ENCODE measurements around the gene ANKRD7.
A peak's percentile ranks its signal among the peaks of the same experiment; 100 is the strongest.

The ANKRD7 gene, protein sequence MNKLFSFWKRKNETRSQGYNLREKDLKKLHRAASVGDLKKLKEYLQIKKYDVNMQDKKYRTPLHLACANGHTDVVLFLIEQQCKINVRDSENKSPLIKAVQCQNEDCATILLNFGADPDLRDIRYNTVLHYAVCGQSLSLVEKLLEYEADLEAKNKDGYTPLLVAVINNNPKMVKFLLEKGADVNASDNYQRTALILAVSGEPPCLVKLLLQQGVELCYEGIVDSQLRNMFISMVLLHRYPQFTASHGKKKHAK

DNA sequence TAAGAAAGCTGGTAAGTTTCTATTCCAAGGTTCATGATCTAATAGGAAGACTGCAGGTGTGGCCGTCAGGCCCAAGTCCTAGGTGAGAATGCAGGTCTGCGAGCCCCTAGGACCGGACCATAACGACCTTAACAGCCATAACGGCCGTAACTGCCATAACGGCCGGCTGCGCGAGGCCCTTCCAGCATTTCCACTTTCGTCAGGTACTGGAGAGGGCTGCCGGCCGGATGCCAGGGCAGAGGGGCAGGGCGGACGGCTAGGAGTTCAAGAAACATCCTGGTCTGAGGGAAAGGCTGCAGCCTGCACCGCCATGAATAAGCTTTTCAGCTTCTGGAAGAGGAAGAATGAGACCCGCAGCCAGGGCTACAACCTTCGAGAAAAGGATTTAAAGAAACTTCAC lies at the start of gene ANKRD7:
ANKRD7 (plus strand) TSS at position 184 of the 400 bp plus-strand sequence; CDS start at position 311, 127 bp downstream.
- no peak for DNase-seq (ENCODE audit: low read depth, low spot score)

DNA sequence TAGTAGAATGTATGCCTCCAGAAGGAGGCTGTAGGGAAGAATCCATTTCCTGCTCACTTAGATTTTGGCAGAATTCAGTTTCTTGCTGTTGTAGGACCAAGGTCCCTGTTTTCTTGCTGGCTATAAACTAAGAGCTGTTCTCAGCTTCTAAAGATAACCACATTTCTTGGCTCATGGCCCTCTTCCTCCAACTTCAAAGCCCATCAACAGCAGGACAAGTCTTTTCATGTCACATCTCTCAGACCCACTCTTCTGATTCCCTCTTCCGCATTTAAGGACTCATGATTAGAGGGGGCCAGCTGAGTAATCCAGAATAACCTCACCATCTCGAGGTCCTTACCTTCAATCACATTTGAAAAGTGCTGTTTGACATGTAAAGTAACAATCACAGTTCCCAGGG lies 48.8 kb upstream of the ANKRD7 start:
- DNase-seq (ENCODE audit: low read depth, low spot score): no peak

DNA sequence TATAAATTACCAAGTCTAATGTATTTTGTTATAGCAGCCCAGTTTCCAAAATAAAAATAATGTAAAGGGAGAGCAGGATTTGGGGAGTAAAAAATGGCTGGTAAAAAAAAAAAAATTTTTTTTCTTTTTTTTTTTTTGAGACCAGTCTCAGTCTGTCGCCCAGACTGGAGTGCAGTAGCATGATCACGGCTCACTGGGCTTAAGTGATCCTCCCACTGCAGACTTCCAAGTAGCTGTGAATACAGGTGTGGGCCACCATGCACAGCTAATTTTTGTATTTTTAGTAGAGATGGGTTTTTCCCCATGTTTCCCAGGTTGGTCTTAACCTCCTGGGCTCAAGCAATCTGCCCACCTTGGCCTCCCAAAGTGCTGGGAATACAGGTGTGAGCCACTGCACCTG lies 45.3 kb upstream of the ANKRD7 start:
- DNase-seq (ENCODE audit: low read depth, low spot score): no peak

DNA sequence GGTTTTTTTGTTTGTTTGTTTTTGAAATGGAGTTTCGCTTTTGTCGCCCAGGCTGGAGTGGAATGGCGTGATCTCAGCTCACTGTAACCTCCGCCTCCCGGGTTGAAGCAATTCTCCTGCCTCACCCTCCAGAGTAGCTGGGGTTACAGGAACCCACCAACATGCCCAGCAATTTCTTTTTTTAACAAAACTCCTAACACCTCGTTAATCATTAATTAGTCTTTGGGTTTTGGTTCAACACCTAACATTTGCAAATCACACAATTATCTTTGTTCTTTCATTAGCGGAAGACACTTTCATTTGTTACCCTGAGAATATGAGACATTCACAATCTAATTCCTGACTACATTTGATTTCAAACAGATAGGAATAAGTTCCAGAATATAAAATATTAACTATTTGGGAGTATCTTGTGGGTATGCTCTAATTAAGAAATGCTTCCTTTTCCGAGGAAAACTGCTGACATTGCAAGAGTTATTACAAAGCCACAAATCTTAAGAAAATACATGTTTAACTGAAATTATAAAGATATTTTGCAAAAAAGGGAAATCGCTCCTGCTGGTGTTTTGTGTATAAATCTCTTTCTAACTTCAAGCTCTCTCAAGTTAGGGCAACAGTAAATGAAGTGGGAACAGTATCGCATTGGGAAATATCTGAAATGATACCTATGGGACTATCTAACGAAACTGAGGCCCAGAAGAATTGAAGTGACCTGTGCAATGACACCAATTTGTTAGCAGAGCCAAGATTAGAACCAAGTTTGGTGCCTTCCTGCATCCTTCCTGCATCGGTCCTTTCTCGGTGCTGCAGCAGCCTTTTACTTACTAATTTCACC lies 41.7 kb upstream of the ANKRD7 start:
- DNase-seq (ENCODE audit: low read depth, low spot score): no peak

DNA sequence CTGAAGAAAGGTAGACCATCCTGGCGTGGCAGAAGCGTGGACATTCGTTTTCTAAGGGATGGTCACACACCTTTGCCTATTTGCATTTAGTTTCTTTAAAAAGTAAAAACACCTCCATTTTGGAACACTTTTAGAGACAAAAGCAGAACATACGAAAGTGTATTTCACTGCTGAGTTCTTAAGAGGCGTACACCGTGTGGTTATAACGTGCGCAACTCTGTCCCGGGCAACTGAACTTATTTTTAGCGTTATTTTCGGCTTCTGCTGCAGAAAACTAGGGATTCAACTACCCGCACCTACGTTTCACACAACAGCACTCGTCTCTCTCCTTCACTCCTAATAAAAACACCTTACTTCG lies 41.1 kb upstream of the ANKRD7 start:
- no peak for DNase-seq (ENCODE audit: low read depth, low spot score)

DNA sequence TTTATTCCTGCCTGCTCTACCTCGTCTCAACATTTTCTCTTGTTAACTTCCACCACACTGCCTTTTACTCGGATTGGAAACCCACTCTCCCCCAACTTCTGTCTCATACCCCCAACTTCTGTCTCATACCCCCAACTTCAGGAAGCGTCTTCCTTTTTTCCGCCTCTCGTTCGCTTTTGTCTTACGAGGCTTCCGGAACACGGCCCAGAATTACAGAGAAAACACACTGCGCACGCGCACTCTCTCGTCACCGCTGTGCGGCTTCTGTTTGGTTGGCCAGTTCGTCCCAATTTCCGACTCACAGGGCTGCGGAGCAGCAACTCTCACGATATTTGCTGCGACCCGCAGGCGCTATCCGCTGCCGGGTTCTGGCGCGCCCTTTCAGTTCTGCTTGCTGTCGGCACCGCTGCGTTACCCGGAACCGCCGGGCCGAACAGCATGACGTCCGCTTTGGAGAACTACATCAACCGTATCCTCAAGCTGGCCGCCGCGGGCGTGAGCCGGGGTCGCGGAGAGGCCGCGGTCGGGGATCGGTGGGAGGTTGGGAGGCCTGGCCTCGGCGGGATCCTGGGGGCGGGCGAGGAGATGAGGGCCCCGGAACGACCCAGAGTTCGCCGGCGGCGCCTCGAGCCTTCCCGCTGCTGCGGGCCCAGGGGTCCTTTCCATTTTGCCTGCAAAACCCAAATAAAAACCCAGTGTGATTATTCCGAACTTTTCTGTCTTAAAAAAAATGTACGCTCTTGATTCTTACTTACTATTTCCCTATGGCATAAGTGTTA lies 40.5 kb upstream of the ANKRD7 start, which contains the start of gene LSM8:
LSM8 (plus strand) TSS at position 379 of the 779 bp plus-strand sequence; CDS start at position 439, 60 bp downstream.
- DNase-seq (ENCODE audit: low read depth, low spot score): peak; percentile 99

DNA sequence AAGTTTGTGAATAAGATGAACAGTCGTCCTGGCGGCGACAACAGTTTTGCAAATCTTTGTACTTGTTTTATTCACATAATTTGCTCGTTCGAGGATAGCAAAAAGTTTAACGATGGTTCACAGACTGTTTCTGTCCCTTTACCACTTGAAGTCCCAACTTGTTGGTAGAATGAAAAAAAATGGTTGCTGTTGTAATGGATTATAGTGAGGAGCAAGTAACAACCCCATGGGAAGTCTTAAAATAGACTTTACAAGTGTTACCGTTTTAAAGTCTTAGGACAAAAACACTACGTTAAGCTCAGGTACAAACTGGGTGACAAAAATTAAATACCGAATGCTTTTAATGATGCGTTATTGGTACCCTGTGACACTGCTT lies 40.0 kb upstream of the ANKRD7 start:
- DNase-seq (ENCODE audit: low read depth, low spot score): no peak

DNA sequence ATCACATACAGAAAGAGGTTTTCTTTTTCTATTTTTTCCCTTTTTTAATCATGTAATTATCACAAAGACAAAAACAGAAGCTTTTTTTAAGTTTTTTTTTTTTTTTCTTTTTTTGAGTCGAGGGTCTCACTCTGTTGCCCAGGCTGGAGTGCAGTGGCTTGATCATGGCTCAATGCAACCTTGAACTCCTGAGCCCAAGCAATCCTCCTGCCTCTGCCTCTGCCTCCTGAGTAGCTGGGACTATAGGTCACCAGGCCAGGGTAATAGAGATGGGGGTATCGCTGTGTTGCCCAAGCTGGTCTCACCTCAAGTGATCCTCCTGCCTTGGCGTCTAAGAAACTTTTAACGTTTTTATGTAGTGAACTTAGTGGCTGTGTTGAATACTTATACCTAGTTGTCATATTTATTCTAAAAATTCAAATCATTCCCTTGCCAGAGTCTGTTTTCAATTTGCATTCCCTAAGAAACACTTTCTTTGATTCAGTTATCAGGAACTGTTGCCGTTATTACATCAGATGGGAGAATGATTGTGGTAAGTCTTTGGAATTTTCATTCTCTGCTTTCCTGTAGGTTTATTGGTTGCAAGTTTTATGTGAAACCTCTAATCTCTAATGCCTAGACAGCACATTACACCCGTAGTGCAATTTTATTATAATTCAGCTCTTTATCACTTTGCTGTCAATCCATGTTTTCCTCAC lies 39.2 kb upstream of the ANKRD7 start:
- DNase-seq (ENCODE audit: low read depth, low spot score): peak; percentile 11

DNA sequence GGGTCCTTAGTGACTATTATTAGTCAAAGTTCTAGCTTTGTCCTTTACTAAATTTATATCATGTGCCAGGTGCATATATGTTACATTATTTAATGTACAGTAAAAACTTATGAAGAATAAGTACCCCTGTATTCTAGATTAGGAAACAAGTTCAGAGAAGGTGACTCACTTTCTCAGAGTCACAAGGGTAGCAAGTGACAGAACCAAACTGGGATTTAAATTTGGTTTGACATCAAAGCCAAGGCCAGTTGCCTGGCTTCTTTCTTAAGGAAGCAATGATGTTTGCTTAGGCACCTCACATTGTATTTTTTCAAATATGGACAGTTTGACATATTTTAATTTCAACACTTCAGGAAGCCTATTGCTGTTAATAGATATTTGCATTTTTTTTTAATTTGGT lies 38.0 kb upstream of the ANKRD7 start:
- no peak for DNase-seq (ENCODE audit: low read depth, low spot score)

DNA sequence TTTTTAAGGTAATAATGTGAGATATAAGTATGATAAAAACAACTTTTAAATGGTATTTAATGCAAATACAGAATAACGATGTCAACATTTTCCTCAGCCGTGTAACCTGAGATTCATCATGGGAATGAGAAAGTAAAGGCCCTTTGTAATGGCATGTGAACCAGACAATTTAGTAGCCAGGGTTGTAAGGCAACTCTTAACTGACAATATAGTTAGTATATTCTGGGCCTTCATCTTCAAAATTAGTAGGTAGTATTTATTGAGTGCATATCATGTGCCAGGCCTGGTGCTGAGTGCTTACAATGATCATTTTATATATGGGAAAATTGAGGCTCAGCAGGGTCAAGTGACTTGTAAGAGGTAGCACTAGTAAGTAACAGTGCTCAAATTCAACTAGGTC lies 29.9 kb upstream of the ANKRD7 start:
- DNase-seq (ENCODE audit: low read depth, low spot score): no peak

DNA sequence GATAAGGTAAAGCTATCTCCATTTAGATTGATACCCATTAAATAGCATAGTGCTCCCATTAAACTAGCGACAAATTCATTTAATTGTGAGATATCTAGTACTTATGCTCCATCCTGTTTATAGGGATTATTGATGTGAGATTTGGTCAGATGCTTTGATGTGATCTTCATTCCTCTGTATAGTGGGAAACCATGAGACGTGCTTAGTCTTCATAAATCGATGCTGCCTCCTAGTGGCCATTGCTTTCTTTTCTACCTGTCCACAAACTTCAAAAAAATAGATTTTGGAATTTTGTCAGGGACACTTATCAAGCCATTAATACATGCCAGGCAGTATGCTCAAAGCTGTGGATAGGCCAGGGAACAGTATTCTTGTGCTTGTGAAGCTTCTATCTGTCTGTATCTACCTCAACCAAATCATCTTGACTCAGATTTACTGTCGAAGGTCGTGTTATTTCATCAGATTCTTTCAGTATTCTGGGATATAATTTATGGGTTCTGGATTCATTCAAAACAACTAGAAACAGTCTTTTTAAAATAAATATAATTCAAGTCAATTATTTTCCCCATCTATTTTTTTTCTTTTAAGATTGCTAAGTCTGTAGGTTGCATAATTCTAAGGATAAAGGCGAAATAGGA lies 28.5 kb upstream of the ANKRD7 start:
- DNase-seq (ENCODE audit: low read depth, low spot score): peak; percentile 71

DNA sequence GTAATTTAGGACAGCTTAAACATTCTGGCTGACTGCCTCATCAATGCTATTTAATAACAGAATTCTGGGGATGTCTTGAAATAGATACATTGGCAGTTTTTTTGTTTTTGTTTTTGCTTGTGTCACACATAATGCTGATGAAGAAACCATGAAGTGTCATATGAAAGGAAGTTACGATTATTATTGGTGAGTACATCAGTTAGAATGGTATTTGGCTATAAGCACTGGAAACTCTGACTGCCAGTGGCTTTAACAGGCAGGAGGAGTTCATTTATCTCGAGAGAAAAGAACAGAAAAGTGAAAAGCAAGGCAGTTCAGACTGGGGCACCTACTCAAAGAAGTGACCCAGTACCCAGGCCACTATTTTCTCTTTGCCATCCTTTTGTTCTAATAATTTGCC lies 22.4 kb upstream of the ANKRD7 start:
- DNase-seq (ENCODE audit: low read depth, low spot score): peak; percentile 5

DNA sequence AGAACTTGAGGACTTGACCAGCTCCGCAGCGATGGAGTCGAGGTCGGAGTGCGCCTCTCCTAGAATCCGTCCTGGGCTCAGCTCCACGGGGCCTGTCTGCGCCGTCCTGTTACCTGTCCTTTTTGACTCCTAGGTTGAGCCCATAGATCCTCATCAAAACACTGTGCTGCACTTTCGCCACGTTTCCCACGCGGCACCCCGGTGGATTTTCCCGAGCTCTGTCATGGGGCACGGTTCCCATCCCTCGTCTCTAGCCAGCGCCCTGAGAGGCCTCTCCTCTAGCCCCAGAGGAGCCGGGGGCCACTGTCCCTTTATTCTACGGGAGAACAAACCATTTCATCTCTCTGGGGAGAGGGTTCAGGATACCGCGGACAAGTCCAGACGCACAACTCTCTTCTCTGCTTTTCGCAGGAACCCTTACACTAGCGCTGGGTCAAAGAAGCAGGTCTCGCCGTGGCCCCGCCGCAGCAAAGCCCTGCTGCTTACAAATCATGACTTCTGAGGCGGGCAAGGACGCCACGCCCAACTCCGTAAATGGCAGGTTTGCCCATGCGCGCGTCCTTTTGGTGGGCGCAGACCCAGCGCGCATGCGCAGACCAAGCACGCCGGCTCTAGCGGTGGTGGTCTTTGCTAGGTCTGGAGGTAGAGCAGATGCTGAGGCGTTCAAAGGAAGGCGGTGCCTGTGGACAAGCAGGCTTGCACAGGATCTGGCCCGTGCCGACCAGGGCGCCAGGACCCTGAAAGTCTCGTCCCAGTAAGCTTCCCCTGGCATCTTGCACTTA lies 10.3 kb upstream of the ANKRD7 start:
- DNase-seq (ENCODE audit: low read depth, low spot score): peak; percentile 92

DNA sequence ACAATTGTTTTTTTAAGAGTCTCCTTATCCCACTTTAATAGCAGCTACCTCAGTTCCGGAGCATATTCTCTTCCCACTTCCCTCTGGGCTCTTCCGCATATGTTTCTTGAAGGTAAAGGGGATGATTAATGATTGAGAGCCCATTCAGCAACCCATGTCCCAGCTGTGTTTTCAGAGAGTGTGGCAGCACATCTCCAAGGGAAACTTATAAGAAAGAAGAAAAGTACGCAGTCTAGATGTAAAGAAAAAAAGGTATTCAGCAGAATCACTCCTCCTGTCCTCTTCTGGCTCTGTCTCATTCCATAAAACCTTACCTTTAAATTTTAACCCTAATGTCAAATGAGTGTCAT lies 9.7 kb upstream of the ANKRD7 start:
- DNase-seq (ENCODE audit: low read depth, low spot score): no peak

DNA sequence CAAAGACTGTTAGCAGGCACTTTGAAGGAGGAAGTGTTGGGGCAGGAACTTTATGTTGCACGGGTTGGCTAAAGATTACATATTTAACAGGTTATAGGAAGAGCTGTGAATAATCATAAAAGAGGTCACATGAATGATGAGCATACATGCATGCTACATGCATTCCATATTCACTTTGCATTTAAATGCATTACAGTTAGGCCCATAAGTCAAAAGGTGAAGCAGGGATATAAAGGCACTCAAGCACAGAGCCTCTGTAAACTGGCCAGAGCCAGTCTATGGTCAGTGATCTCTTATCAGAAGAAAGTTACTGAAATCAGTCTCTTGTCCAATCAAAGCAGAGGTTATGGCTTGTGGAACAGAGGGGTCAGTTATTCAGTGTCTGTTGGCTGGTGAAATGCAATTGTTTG lies 7.3 kb upstream of the ANKRD7 start:
- DNase-seq (ENCODE audit: low read depth, low spot score): no peak

DNA sequence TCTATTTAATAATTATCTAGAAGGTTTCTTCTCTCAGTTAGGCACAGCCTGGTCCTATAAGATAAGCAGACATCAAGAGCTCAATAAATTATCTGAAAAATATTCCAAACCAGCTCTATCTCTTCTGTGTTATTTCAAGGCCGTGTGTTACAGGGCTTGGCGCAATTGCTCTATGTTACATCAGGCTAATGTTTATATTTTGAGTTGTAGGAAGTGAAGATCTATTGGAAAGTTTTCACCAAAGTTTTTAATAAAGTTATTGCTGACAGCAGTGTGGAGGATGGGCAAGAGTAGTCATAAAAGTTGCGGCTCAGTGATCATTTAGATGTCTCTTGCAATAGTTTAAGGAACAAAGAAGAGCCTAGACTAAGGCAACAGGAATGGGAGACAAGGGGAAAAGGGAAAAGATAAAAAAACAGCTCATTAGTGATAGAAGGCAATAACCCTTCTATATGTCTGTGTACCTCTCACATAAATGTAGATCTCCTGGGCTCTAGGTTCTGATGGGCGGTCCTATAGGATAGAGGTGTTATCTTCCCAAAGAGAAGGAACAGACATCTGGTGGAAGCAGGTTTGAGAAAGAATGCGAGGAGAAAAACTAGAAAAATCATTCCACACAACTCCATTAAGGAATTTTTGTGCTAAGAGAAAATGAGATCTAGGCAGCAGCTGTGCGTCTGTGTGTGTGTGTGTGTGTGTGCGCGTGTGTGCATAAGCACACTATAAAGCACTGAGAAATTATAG lies 5.9 kb upstream of the ANKRD7 start:
- no peak for DNase-seq (ENCODE audit: low read depth, low spot score)

DNA sequence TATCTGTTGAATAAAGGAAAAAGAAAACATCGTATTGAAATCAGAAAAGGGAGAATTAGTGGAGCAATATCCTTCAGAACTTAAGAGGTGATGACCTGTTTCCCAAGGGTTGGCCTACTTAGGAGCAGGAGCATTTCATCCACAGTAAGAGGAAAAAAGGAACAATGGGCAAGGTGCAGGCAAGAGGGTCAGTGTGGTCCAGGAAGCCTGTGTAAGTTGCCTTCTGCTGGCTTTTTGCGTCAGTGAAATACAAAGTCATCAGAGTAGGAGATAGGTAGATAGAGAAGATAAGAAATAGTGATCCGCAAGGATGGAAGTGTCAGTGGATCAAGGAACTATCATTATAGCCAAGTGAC lies 5.4 kb upstream of the ANKRD7 start:
- no peak for DNase-seq (ENCODE audit: low read depth, low spot score)

DNA sequence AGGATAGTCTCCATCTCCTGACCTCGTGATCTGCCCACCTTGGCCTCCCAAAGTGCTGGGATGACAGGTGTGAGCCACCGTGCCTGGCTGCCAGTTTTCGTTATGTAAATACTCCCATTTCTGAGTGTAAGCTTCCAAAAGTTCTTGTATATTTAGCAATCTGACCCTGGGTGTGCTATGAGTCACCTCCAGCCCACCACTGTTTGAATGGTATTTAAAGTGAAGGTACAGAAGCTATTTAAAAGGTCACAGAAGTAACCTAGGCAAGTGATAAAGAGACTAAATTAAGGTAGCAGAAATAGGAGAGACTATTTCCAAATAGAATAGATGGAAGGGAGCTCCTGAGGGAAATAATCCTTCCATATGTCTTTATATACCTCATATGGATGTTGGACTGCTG lies 3.9 kb upstream of the ANKRD7 start:
- DNase-seq (ENCODE audit: low read depth, low spot score): no peak

DNA sequence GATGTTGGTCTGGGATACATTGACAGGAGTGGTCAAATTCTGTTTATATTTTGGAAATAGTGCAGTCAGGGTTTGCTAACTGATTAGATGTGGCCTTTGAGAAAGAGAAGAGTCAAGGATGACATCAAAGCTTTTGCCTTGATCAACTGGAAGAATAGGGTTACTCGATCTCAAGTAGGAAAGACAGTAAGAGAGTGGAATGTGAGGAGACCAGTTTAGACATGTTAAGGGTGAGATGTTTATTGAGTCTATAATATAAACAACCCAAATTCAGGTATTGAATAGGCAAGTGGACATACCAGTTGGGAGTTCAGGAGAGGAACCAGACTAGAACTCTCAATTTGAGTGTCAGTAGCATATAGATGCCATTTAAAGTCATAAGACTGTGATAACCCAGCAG lies 1.9 kb upstream of the ANKRD7 start:
- no peak for DNase-seq (ENCODE audit: low read depth, low spot score)

DNA sequence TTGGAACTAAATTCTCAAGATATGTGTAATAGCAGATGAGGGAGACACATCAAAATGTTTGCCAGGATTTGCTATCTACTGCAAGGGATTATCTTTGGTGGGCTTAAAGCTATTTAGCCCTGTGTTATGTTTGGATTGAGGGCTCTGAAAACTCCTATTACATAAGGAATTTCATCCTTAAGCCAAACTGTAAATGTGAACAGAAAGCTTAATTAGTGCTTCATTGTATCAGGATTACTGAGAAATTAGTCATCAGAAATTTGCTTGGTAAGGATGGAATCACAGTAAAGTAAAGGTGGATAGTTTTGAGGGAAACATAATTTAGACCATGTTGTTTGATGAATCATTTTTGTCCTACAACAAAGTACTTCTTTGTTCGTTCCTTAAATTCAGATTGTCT lies 8.3 kb downstream of the ANKRD7 start:
- peak; percentile 76 for DNase-seq (ENCODE audit: low read depth, low spot score)

Data from astrocyte of the hippocampus (primary cell).